ENCODE data around the gene CDK16.

The CDK16 gene

DNA sequence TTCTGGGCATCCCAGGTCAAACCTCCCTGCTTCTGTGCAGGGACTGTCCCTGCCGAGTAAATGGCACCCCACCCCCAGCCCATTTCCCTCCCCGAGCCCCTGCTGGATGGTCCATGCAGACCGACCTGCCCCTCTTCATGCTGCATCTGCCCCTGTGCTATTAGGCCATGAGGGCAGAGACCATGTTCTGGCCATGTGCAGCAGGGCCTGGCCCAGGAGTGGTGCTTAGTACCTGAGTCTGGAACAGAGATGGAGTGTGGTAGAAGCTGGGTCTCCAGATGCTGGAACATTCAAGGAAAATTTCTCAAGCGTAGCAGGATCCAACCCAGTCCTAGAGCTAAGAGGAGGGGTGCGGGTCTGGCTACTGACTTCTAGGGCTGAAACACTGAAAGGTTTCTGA, 40.1 kb upstream of the CDK16 start:
- no peak overlapping the region for H3K4me3 ChIP-seq (replicated peaks; ENCODE audit: low read depth, low read length)
- DNase-seq (ENCODE audit: extremely low read depth, low read depth) = no peak
- TF ChIP-seq, protein P1, sequence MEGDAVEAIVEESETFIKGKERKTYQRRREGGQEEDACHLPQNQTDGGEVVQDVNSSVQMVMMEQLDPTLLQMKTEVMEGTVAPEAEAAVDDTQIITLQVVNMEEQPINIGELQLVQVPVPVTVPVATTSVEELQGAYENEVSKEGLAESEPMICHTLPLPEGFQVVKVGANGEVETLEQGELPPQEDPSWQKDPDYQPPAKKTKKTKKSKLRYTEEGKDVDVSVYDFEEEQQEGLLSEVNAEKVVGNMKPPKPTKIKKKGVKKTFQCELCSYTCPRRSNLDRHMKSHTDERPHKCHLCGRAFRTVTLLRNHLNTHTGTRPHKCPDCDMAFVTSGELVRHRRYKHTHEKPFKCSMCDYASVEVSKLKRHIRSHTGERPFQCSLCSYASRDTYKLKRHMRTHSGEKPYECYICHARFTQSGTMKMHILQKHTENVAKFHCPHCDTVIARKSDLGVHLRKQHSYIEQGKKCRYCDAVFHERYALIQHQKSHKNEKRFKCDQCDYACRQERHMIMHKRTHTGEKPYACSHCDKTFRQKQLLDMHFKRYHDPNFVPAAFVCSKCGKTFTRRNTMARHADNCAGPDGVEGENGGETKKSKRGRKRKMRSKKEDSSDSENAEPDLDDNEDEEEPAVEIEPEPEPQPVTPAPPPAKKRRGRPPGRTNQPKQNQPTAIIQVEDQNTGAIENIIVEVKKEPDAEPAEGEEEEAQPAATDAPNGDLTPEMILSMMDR (IDR thresholded peaks at IDR 0.05; ENCODE audit: low read depth, low read length, missing control alignments) = no peak

DNA sequence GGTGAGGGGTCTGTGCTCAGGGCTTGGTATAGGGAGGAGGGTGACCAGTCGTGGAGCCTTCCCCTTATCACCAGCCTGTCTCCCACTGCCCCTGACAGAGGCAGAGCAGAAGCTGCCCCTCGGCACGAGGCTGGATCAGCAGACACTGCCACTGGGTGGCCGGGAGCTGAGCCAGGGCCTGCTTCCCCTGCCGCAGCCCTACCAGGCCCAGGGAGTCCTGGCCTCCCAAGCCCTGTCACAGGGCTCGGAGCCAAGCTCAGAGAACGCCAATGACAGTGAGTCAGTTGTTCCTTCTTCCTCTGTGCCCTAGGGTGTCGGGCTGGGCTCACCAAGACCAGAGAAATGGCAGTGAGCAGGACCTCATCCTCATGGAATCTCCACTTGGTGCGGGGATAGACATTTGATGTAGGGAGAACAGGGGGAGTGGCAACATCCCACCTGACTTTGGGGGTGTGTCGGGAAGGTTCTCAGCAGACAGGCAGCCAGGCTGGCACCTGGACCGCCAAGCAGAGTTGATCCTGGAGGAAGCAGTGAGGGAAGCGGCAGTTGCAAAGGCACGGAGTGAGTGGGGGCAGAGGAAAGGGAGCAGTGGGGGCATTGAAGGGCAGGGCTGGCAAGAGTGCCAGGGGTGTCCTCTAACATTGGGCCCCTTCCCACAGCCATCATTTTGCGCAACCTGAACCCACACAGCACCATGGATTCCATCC, 39.1 kb upstream of the CDK16 start:
- DNase-seq (ENCODE audit: extremely low read depth, low read depth) = no peak
- TF ChIP-seq, protein P1 (IDR thresholded peaks at IDR 0.05; ENCODE audit: low read depth, low read length, missing control alignments) = no peak
- no peak overlapping the region for H3K4me3 ChIP-seq (replicated peaks; ENCODE audit: low read depth, low read length)

DNA sequence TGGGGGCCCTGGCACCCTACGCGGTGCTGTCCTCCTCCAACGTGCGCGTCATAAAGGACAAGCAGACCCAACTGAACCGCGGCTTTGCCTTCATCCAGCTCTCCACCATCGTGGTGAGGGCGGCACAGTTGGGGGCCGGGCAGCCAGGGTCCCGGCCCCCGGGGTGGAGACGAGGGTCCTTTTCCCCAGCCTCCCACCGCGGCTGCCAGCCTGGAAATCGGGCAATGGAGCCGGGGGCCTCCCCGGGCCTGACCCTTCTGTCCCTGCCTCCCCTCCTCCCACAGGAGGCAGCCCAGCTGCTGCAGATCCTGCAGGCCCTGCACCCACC, 38.6 kb upstream of the CDK16 start:
- H3K4me3 ChIP-seq (replicated peaks; ENCODE audit: low read depth, low read length) = no peak overlapping the region
- TF ChIP-seq, protein P1 (IDR thresholded peaks at IDR 0.05; ENCODE audit: low read depth, low read length, missing control alignments) = no peak
- no peak for DNase-seq (ENCODE audit: extremely low read depth, low read depth)

DNA sequence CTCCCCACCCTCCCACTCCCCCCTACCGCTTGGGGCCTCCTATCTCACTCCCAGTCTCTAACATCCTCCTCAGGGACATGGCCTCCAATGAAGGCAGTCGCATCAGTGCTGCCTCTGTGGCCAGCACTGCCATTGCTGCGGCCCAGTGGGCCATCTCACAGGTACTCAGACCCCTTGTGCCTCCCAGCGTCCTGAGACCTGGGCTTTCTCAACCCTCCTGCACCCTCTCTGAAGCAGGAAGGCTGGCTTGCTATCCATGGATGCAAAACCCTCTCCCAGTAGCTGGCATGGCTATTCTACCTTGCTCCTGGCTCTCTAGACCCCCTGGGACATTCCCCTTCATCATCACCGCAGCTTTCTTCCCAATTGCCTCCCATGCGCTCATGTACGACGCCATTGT, 38.1 kb upstream of the CDK16 start:
- no peak overlapping the region for H3K4me3 ChIP-seq (replicated peaks; ENCODE audit: low read depth, low read length)
- TF ChIP-seq, protein P1 (IDR thresholded peaks at IDR 0.05; ENCODE audit: low read depth, low read length, missing control alignments) = no peak
- no peak for DNase-seq (ENCODE audit: extremely low read depth, low read depth)

DNA sequence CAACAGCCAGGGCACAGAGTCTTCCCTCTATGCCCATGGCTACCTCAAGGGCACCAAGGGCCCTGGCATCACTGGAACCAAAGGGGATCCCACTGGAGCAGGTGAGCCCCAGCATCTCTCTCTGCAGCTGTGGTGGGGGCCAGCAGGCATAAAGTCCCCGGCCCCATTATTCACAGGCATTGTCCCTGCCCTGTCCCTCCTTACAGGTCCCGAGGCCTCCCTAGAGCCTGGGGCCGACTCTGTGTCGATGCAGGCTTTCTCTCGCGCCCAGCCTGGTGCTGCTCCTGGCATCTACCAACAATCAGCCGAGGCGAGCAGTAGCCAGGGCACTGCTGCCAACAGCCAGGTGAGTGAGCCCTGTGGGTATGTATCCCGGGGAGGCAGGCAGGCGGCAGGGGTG, 37.2 kb upstream of the CDK16 start:
- H3K4me3 ChIP-seq (replicated peaks; ENCODE audit: low read depth, low read length) = no peak overlapping the region
- TF ChIP-seq, protein P1 (IDR thresholded peaks at IDR 0.05; ENCODE audit: low read depth, low read length, missing control alignments) = no peak

DNA sequence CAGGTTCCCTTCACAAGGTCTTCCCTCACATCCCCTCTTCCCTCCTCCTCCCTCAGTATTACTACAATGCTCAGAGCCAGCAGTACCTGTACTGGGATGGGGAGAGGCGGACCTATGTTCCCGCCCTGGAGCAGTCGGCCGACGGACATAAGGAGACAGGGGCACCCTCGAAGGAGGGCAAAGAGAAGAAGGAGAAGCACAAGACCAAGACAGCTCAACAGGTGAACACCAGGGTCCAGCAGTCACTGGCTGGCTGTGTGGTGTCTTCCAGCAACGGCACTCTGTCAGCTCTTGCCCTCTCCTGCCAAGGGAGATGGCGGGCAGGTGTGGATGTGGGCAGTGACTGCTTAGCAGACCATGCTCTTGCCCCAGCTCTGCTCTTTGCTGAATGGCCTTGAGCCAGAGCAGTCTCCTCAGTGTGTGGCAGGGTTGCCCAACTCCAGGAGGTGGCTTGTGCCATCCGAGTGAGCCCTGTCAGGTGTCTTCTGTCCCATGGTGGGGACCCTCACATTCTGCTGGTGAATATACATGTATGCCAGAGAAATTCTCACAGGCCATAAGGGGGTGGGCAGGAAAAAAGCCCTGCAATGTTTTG, 36.3 kb upstream of the CDK16 start:
- no peak for DNase-seq (ENCODE audit: extremely low read depth, low read depth)
- TF ChIP-seq, protein P1 (IDR thresholded peaks at IDR 0.05; ENCODE audit: low read depth, low read length, missing control alignments) = no peak
- H3K4me3 ChIP-seq (replicated peaks; ENCODE audit: low read depth, low read length) = no peak overlapping the region

More for the DNA sequence above, 37.2 kb upstream of the CDK16 start:
- no peak for DNase-seq (ENCODE audit: extremely low read depth, low read depth)

All from HFF-Myc (cell line).